GM18499 (cell line): Measurements from ENCODE around the gene RNF225.
"Not testable (repeated sequence)": the region's sequence is repeated elsewhere in the genome, so short reads cannot be mapped to it uniquely, and the experiment has no call there.

Source experiments
- ATAC-seq: cut with Tn5 transposase; IDR thresholded peaks from one replicate; pipeline ENCODE4 v1.9.1; 2021; ENCODE audit warnings: moderate number of reproducible peaks; ENCODE audit not compliant: insufficient read depth, unreplicated experiment

Gene RNF225

DNA sequence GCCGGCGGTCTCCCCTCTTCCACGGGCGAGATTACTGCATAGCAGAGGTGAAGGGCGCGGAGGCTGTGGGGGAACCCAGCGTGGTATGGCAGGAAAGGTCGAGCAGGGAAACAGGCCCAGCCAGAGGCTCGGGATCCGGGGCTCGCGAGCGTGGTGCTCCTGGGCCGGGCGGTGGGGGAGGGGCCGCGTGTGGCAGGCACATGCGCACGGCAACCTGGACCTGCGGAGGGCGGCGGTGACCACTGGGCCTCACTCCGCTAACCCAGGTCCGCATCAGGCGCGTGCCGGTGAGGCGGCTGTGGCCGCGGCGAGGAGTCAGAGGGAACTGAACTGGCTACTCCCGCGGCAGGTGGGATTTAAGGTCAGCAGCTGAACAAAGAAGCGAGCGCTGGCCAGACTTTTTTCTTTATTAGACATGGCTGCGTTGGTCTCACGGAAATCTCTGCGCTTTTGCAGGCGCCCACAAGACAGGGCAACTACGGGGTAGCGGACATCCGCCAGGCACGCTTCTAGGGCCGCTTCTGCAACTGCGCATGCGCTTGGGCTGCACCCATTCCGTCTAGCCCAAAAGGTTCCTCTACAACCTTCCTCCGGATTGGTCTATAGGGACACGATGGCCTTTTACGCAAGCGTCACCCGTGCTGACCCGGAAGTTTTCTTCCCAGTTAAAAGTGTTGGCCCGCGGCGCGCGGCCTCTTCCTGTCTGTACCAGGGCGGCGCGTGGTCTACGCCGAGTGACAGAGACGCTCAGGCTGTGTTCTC is 8.7 kb upstream of the RNF225 start, which contains the start of gene RPS5:
Gene RPS5 (plus strand): TSS at position 694 of the 762 bp plus-strand sequence. CDS start 869 bp downstream, outside the sequence.
- ATAC-seq: peak; percentile 56

GRCh38 chr19:58387338-58388174 is 7.9 kb upstream of the RNF225 start:
- no peak for ATAC-seq

GRCh38 chr19:58388175-58388526 is 7.3 kb upstream of the RNF225 start:
- ATAC-seq: no peak

- ATAC-seq: no peak
Observed at GRCh38 chr19:58392945-58393724, 2.3 kb upstream of the RNF225 start.

DNA sequence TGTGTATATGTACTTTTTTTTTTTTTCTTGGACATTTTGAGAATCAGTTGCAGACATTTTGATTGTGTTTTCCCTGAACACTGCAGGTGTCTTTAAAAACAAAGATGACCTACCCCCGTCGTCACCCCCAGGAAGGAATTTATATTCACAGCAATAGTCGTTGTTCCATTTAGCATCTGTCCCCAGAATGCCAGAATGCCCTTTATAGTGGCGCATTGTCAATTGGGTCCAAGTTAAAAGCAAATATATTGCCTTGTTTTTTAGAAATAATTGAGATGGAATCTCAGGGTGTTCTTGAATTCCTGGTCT is 1.8 kb upstream of the RNF225 start:
- ATAC-seq: no peak

- ATAC-seq: no peak
Observed at GRCh38 chr19:58394821-58395219, 636 bp upstream of the RNF225 start.

- ATAC-seq: no peak
Observed at GRCh38 chr19:58395979-58396627, 647 bp downstream of the RNF225 start.

- ATAC-seq: no peak
Observed at GRCh38 chr19:58396691-58397532, 1.5 kb downstream of the RNF225 start.

GRCh38 chr19:58397533-58398037 is 2.1 kb downstream of the RNF225 start:
- ATAC-seq: no peak

DNA sequence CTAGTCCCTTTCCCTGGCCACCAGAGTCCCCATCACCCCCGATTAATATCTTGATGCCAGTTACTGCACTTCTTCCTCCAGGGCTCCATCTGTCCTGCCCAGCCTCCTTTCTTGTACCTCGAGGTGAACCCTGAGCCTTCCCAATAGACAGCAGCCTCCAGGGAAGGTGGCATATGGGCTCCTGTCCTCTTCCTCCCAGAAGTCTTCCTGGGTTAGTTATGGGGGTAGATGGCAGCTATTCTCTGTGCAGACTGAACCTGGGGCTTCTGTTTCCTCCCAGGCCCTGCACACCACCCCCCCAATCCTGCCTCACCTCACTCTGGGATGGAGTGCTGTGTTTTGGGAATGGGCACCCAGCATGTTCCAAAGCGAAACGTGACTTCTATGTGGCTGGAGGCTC is 2.6 kb downstream of the RNF225 start:
- ATAC-seq: no peak

DNA sequence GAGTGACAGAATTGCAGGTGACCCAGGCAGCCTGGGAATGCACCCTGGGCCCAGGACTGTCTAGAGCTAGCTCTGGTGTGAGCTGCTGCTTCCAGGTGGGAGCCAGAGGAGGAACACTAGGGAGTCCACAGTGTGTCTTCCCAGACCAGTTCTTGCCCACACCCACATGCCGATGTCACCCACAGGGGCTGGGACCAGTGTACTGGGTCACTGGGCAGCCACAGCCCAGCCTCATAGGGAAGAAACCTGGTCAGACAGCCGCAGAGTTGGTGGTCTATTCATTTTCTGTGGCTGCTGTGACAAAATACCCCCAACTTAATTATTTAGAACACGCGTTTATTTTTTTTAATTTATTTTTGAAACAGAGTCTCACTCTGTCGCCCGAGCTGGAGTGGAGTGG is 3.1 kb downstream of the RNF225 start:
- no peak for ATAC-seq

GRCh38 chr19:58399903-58400302 is 4.4 kb downstream of the RNF225 start:
- no peak for ATAC-seq

- no peak for ATAC-seq
Observed at GRCh38 chr19:58400316-58400915, 5.0 kb downstream of the RNF225 start.

- peak; percentile 88 for ATAC-seq
Observed at GRCh38 chr19:58400916-58401839, 5.7 kb downstream of the RNF225 start.

DNA sequence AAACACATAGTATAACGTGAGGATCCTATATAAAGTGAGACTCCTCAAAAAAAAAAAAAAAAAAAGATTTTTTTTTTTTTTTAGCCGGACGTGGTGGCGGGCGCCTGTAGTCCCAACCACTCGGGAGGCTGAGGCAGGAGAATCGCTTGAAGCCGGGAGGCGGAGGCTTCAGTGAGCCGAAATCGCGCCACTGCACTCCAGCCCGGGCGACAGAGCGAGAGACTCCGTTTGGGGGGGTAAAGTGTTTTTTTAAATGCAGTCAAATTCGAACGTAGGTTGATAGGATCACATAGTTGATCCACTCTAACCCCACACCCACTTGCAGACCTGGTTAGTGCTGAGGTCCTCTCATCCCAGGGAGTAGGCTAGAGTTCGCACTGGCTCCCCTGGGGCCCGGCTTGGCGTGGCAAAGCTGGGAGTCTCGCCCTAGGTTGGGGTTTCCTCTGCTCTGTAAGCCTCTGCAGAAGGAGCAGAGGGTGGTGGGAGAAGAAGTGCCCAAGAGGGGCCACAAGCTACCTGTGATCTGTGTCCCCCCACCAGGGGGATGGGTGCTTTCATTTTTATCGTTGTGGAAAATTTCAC is 6.5 kb downstream of the RNF225 start:
- ATAC-seq: no peak

GRCh38 chr19:58403920-58404478 is 8.5 kb downstream of the RNF225 start:
- not testable (repeated sequence) for ATAC-seq
